ENCODE results near the gene MYO9A. TPM values are rescaled to one million over a fixed set of nuclear protein-coding genes. Genes with fewer than 3 reads are reported as not detected.

MYO9A gene
- total RNA-seq, 4 donors from 2014 or later, result 61.2 to 99.9 (median 79.9) TPM

GRCh38 chr15:71780115-71780976 lies 337.6 kb downstream of the MYO9A start:
- Histone ChIP-seq H3K9me3 (no peaks in the 10 kb centered on the region), H3K27me3 (no peaks in the 10 kb centered on the region), H3K27ac (peak overlapping the region in 2 of 4 donors; percentile 21 to 48), H3K36me3 (no peaks in the 10 kb centered on the region), H3K4me3 (no peak overlapping the region), H3K4me1 (peaks cover 0 to 8% (median 3%) of the 10 kb centered on the region in 4 donors)
- no peak for TF ChIP-seq EP300 (IDR thresholded peaks at IDR 0.05)
- TF ChIP-seq, protein P1, sequence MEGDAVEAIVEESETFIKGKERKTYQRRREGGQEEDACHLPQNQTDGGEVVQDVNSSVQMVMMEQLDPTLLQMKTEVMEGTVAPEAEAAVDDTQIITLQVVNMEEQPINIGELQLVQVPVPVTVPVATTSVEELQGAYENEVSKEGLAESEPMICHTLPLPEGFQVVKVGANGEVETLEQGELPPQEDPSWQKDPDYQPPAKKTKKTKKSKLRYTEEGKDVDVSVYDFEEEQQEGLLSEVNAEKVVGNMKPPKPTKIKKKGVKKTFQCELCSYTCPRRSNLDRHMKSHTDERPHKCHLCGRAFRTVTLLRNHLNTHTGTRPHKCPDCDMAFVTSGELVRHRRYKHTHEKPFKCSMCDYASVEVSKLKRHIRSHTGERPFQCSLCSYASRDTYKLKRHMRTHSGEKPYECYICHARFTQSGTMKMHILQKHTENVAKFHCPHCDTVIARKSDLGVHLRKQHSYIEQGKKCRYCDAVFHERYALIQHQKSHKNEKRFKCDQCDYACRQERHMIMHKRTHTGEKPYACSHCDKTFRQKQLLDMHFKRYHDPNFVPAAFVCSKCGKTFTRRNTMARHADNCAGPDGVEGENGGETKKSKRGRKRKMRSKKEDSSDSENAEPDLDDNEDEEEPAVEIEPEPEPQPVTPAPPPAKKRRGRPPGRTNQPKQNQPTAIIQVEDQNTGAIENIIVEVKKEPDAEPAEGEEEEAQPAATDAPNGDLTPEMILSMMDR (IDR thresholded peaks at IDR 0.05), result peak; percentile 59 to 85 (median 63)
- DNase-seq (ENCODE audit: low spot score in 2 of 2), result no peak
- 15 to 17% methylated on average over 13 of the region's 13 CpGs for WGBS, 2 donors

GRCh38 chr15:71779073-71779797 lies 338.7 kb downstream of the MYO9A start:
- Histone ChIP-seq H3K36me3 (no peaks in the 10 kb centered on the region), H3K4me3 (no peak overlapping the region), H3K27me3 (no peaks in the 10 kb centered on the region), H3K9me3 (no peaks in the 10 kb centered on the region), H3K27ac (no peak overlapping the region), H3K4me1 (peaks cover 0 to 8% (median 3%) of the 10 kb centered on the region in 4 donors)
- 71 to 75% methylated on average over 6 of the region's 6 CpGs for WGBS, 2 donors
- no peak for DNase-seq (ENCODE audit: low spot score in 2 of 2)
- TF ChIP-seq EP300 (IDR thresholded peaks at IDR 0.05) (no peak), POLR2A (IDR thresholded peaks at IDR 0.05) (no peak)
- TF ChIP-seq, protein P1 (IDR thresholded peaks at IDR 0.05), result no peak

DNA sequence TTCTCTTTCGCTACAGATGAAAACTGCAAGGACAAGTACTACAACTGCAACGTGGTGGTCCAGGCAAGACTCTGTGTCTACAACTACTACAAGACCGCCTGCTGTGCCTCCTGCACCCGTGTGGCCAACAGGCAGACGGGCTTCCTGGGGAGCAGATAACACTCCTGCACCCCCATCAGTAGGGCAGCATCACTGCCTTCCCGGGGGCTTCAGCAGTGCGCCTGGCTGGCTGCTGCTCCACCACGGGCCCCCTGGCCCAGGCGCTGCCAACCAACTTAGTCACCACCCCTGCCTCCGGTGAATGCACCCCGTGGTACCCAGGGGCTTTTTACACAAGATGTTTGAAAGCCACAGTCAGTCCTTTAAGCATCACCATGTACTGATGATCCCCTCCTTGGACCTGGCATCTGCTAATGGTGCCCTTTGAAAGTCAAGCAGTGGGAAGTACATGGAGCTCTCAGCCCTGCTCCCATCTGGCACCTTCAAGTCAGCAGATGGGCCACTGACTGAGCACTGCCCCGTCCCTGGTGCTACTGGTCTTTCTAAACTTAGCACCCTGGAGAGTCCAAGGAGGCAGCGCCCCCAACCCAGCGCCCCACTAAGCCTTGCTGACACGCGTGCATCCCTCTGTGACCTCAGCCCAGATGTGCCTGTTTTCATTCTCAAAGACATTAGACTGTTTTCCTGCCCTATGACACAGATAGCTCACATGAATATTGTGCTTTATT lies 340.6 kb downstream of the MYO9A start:
- Histone ChIP-seq H3K9me3 (no peaks in the 10 kb centered on the region), H3K4me1 (peaks cover 0 to 8% (median 3%) of the 10 kb centered on the region in 4 donors), H3K36me3 (no peaks in the 10 kb centered on the region), H3K27me3 (no peaks in the 10 kb centered on the region), H3K27ac (no peak overlapping the region), H3K4me3 (no peak overlapping the region)
- TF ChIP-seq POLR2A (IDR thresholded peaks at IDR 0.05), result no peak
- TF ChIP-seq, protein P1 (IDR thresholded peaks at IDR 0.05), result no peak
- TF ChIP-seq EP300 (IDR thresholded peaks at IDR 0.05), result no peak
- 77 to 78% methylated on average over 14 to 16 of the region's 16 CpGs for WGBS, 2 donors
- no peak for DNase-seq (ENCODE audit: low spot score in 2 of 2)

DNA sequence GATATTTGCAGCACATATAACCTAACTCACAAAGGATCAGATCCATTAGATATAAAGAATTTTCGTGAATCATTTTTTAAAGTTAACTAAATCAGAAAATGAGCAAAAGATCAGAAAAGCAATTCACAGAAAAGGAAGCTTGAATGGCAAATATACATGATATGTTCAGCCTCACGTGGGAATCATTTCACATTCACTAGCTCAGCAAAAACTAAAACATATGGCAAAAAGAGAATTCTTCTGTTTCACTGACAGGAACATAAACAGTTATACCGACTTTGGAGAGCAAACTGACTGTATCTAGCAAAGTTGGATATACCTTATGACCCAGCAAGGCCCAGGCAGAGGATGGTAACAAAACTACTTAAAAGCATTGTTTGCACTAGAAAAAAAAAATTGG lies 341.6 kb downstream of the MYO9A start:
- DNase-seq (ENCODE audit: low spot score in 2 of 2), result no peak
- H3K27ac ChIP-seq, result no peak overlapping the region
- 51 to 52% methylated on average over 3 of the region's 3 CpGs for WGBS, 2 donors
- no peaks in the 10 kb centered on the region for H3K36me3 ChIP-seq
- H3K4me3 ChIP-seq, result no peak overlapping the region
- H3K4me1 ChIP-seq, result peaks cover 0 to 8% (median 3%) of the 10 kb centered on the region in 4 donors
- no peaks in the 10 kb centered on the region for H3K9me3 ChIP-seq
- no peaks in the 10 kb centered on the region for H3K27me3 ChIP-seq
- no peak for TF ChIP-seq POLR2A (IDR thresholded peaks at IDR 0.05)

DNA sequence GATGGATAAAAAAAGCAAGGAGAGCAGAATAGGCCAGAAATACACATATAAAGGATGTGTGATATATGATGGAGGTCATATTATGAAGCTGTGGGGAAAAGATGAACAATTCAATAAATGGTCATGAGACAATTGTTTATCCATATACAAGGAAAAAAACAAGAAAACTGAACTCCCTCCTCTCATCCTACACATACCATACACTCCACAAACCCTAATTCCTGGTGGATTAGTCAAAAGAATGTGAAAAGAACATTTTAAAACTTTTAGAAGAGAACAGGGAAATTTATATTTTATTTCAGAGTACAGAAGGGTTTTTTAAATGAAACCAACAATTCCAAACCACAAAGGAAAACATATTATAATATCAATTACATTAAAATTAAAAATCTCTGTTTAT lies 342.1 kb downstream of the MYO9A start:
- TF ChIP-seq POLR2A (IDR thresholded peaks at IDR 0.05) (no peak), EP300 (IDR thresholded peaks at IDR 0.05) (no peak)
- TF ChIP-seq, protein P1 (IDR thresholded peaks at IDR 0.05), result no peak
- no peak for DNase-seq (ENCODE audit: low spot score in 2 of 2)

More for the DNA sequence above, 342.1 kb downstream of the MYO9A start:
- Histone ChIP-seq H3K9me3 (no peaks in the 10 kb centered on the region), H3K27ac (no peak overlapping the region), H3K36me3 (no peaks in the 10 kb centered on the region), H3K4me1 (peaks cover 0 to 8% (median 3%) of the 10 kb centered on the region in 4 donors), H3K4me3 (no peak overlapping the region), H3K27me3 (no peaks in the 10 kb centered on the region)
